GM18520 (cell line): ENCODE results near the gene TMEM60.
"Not testable (repeated sequence)": the region's sequence is repeated elsewhere in the genome, so short reads cannot be mapped to it uniquely, and the experiment has no call there.

Experiments used
- ATAC-seq: cut with Tn5 transposase; IDR thresholded peaks from one replicate; pipeline ENCODE4 v1.9.1; 2021; ENCODE audit not compliant: unreplicated experiment

Gene TMEM60

DNA sequence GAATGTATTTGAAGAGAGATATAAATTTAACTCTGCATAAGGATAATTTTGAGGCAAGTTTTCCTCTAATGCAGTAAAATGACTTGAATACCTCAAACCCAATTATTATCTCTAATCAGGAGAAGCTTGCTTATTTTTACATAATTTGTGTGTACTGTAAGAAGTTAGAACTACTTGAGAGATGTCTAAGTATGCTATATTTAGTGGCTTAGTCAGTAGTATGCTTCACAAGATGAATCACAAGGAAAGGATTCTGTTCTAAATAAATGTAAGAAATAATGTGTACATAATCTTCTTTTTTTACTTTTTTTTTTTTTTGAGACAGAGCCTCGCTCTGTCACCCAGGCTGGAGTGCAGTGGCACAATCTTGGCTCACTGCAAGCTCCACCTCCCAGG, 14.1 kb upstream of the TMEM60 start:
- no peak for ATAC-seq

GRCh38 chr7:77811516-77812289, 13.5 kb upstream of the TMEM60 start:
- no peak for ATAC-seq

DNA sequence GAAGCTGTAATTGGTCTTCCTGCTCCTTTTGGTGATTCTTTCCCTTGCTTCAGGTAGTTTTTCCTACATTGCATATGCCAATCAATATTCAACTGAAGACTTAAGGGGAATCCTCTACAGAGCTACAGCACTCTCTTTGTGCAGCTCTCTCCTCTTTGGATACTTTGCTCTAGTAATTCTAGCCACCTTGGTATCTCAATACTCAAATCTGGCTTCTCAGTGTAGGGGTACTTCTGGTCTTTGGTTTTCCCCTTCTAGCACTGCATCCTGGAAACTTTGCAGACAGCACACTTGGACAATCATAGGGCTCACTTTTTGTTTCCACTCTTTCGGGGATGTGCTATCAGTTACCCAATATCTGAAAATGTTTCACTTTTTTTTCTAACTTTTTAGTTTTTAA, 10.3 kb upstream of the TMEM60 start:
- ATAC-seq: no peak

DNA sequence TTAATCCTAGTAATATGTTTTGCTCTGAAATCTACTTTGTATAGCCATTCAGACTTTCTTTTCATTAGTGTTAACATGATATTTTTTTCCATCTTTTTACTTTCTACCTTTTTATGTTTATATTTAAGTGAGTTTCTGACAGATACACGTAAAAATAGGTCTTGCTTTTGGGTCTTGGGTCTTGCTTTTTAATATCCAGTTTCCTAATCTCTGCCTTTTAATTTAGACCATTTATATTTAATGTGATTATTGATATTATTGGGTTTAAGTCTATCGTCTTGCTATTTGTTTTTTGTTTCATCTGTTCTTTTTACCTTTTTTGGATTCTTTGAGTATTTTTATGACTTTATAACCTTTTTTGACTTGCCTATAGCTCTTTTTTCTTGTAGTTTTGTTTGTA, 8.2 kb upstream of the TMEM60 start:
- no peak for ATAC-seq

- no peak for ATAC-seq
Measured at GRCh38 chr7:77802557-77803405, 4.5 kb upstream of the TMEM60 start.

DNA sequence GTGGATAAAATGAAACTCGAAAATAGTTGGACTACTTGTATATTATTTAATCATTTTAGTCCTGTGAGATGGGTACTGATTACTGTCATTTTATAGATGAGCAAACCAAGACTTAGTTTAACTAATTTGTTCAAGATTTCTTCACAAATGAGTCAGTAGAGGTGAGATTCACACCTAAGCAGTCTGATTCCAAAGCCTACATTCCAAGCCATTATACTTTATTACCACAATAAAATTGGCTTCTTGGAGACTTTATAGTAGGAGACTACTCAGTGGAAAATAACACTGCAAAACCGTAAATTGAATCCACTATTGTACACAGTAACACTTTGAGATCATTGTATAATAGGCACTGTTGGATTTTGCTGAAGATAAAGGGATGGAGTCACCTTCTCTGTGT, 2.5 kb upstream of the TMEM60 start:
- no peak for ATAC-seq

DNA sequence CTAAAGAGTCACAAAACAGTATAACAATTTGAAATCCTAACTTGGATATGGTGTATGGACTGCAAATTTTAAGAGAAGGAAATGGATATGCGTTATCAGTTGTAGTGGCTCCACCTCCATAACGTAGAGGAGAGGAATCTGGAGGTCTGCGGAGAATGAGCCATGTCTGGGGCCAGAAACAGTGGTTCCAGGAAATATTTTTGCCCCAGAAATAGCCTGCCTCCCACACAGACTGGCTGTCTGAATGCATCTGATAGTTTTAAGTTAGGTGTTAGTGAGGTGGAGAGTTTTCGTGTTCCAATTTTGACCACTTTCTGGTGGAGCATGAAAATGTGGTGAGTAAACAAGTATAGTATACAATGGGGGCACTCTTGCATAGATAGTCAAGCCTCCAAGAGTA, 1.9 kb upstream of the TMEM60 start:
- no peak for ATAC-seq

GRCh38 chr7:77799078-77799964, 1.1 kb upstream of the TMEM60 start:
- ATAC-seq: no peak

DNA sequence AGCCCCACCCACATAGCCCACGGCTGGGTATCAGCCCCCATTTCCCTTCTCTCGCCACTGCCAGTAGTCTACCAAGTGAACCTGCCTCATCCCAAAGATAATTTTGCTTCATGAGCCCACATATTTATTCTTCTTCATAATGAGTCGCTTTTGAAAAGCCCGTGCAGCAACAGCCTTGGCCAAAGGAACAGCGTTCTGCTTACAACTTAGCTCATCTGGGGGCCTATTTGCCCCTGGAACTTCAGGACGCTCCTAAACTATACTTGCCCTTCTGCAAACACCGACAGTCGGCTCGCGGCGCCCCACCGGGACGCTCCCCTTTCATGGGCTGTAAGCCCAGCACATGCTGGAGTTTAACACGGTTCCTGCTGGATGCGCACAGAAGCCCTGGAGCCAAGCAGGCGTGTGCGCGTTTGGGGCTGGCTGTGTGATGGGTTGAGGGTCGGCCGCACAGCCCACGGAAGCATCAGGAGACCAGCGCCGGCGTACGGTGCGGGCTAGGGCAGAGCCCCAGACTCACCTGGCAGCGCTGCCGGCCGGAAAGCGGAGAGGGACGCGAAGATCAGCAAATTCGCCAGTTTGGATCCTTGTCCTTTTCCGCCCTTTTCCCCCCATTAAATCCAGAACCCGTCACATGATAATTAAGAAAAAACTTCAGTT, 370 bp downstream of the TMEM60 start:
- peak; percentile 6 for ATAC-seq

GRCh38 chr7:77796960-77797359, 1.3 kb downstream of the TMEM60 start:
- ATAC-seq: no peak

DNA sequence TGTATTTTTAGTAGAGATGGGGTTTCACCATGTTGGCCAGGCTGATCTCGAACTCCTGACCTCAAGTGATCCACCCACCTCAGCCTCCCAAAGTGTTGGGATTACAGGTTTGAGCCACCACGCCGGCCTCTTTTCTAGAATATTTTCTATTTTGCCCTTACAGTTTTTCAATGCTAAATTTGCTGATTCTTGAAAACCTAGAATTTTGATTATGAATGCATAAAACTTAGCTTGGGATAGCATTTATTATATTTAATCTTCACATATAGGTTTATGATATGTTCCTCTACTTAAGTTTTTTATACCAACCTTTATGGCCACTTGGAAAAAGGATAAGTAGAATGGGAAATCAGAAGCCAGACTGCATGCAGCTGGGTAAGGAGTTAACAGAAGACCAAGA, 2.1 kb downstream of the TMEM60 start:
- no peak for ATAC-seq

GRCh38 chr7:77794000-77794399, 4.2 kb downstream of the TMEM60 start:
- ATAC-seq: no peak

DNA sequence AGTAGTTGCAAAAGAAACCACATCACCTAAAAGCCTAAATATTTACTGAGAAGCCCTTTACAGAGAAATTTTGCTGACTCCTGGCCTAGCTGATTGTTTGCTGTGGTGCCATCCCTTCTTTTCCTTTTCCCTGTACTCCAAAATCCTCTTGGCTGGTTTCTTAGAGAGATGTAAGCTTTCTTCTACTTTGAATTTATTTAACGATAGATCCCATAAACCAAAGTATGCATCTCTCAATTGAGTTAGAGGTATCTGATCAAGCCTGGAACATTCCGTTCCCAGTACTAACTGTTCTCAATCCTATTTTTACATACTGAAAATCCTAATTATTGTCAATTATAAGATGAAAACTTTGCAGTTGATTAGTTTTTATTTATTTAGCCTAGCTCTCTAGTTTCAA, 6.3 kb downstream of the TMEM60 start:
- ATAC-seq: no peak

GRCh38 chr7:77791336-77791735, 6.9 kb downstream of the TMEM60 start:
- ATAC-seq: no peak

- ATAC-seq: no peak
Measured at GRCh38 chr7:77788327-77788902, 9.8 kb downstream of the TMEM60 start.

GRCh38 chr7:77786741-77787140, 11.5 kb downstream of the TMEM60 start:
- ATAC-seq: no peak

GRCh38 chr7:77786018-77786417, 12.2 kb downstream of the TMEM60 start:
- no peak for ATAC-seq

- ATAC-seq: not testable (repeated sequence)
Measured at GRCh38 chr7:77784426-77784825, 13.8 kb downstream of the TMEM60 start.

DNA sequence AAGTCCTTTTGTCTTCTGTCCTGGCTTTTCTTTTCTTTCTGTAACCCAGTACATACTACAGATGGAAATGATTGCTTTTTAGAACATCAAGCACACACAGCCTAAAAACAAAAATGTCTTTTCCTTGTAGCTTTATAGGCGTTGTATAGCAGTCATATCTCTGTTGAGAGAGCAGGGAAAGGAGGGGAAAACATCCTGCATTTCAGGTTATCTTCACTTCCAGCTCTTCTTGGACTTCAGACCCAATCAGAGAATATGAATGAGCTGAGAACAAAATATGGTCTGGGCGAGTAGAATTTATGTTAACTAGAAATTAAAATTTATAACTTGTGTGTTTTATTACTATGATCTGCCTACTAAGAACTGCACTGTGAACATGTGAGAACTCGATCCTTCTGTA, 14.7 kb downstream of the TMEM60 start:
- no peak for ATAC-seq

DNA sequence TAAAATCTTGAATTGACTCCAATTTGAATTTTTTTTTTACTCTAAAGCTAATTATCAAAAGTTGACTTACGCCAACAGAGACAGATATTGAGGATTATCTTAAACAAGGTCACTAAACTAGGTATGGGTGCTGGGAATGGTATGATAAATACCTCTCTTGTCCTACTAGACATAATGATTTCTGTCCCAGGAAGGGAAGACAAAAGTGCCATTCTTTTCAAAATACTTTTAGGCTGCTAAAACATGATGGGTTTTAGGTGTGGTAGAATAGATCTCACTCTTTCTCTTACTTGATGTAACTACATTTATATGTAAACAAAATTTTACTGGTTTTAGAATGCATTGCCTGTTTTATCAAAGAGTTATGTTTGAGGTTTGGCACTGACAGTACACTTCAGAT, 15.1 kb downstream of the TMEM60 start:
- no peak for ATAC-seq
